A673 (cell line): ENCODE data around the gene TSKS. TPM values are rescaled to one million over a fixed set of nuclear protein-coding genes. Genes with fewer than 3 reads are reported as not detected.

Experiments used
- BruUV-seq: library from RNA; stranded (reverse); fragments of 400-500 nt; replicated peaks from 2 replicates; lab custom pipeline; 2021; lab: Mats Ljungman, UMichigan
- CTCF ChIA-PET: fragments of 300-600 bp; sonication (Branson Sonifier 250); formaldehyde crosslinking; loops from one replicate; lab custom pipeline; 2022; ENCODE audit warnings: antibody characterized with exemption; lab: Charles Lee
- POLR2A ChIA-PET: fragments of 300-600 bp; sonication (Branson Sonifier 250); formaldehyde crosslinking; loops from one replicate; lab custom pipeline; 2022; ENCODE audit warnings: antibody characterized with exemption; ENCODE audit not compliant: low non-redundant PET; lab: Charles Lee
- DNase-seq: peaks from one replicate; pipeline ENCODE4 v3.0.0-alpha.2; 2015; ENCODE audit warnings: low spot score
- H3K27ac ChIP-seq: fragments of 200-600 bp; sonication (generic); 2 replicates; pipeline ENCODE4 v1.5.1; 2016; ENCODE audit warnings: mixed run types, low read depth, mild to moderate bottlenecking, mixed read lengths, antibody characterized with exemption, low read length; ENCODE audit not compliant: poor library complexity, severe bottlenecking
- H3K27me3 ChIP-seq: fragments of 200-600 bp; sonication (generic); replicated peaks from 2 replicates; pipeline ENCODE4 v1.6.1; 2017; ENCODE audit warnings: mixed run types, low read depth, mild to moderate bottlenecking, mixed read lengths, antibody characterized with exemption, low read length; ENCODE audit not compliant: insufficient read depth, poor library complexity
- H3K36me3 ChIP-seq: fragments of 200-600 bp; sonication (generic); 2 replicates; pipeline ENCODE4 v1.6.1; 2016; ENCODE audit warnings: mixed run types, mild to moderate bottlenecking, mixed read lengths, antibody characterized with exemption, low read length; ENCODE audit not compliant: insufficient read depth, poor library complexity, severe bottlenecking
- H3K4me1 ChIP-seq: fragments of 200-600 bp; sonication (generic); 2 replicates; pipeline ENCODE4 v1.6.1; 2017; ENCODE audit warnings: mixed run types, mild to moderate bottlenecking, mixed read lengths, antibody characterized with exemption, low read length; ENCODE audit not compliant: insufficient read depth, poor library complexity, severe bottlenecking
- H3K4me3 ChIP-seq: fragments of 200-600 bp; sonication (generic); 2 replicates; pipeline ENCODE4 v1.5.1; 2016; ENCODE audit warnings: low read depth, mixed run types, mild to moderate bottlenecking, mixed read lengths, low read length; ENCODE audit not compliant: poor library complexity, severe bottlenecking
- H3K9me3 ChIP-seq: fragments of 200-600 bp; sonication (generic); 2 replicates; pipeline ENCODE4 v1.6.1; 2016; ENCODE audit warnings: mixed run types, low read depth, mild to moderate bottlenecking, mixed read lengths, antibody characterized with exemption, low read length; ENCODE audit not compliant: poor library complexity, severe bottlenecking
- EZH2 ChIP-seq: fragments of 200-600 bp; sonication (generic); IDR thresholded peaks from 2 replicates; pipeline ENCODE4 v1.6.1; 2017; ENCODE audit warnings: borderline replicate concordance, low read depth, mild to moderate bottlenecking, mixed read lengths, antibody characterized with exemption, low read length; ENCODE audit not compliant: poor library complexity, severe bottlenecking
- intact Hi-C: fragments of 100-400 bp; cut with micrococcal nuclease; formaldehyde crosslinking; loops from one replicate; pipeline ENCODE4 v1.10.0; 2022; ENCODE audit not compliant: unreplicated experiment
- total RNA-seq: library from RNA; stranded (reverse); gene quantifications from 2 replicates; pipeline ENCODE4 v1.2.3, GENCODE V29; 2021
- TF ChIP-seq, protein P1 (sequence below): fragments of 300-800, 200-600 bp; sonication (generic); conservative IDR thresholded peaks from 2 replicates; pipeline ENCODE4 v1.5.1; 2017; ENCODE audit warnings: low read depth, mild to moderate bottlenecking, antibody characterized with exemption, low read length, moderate library complexity, mixed read lengths

The TSKS gene
- total RNA-seq, 1 experiment from 2014 or later: not detected

DNA sequence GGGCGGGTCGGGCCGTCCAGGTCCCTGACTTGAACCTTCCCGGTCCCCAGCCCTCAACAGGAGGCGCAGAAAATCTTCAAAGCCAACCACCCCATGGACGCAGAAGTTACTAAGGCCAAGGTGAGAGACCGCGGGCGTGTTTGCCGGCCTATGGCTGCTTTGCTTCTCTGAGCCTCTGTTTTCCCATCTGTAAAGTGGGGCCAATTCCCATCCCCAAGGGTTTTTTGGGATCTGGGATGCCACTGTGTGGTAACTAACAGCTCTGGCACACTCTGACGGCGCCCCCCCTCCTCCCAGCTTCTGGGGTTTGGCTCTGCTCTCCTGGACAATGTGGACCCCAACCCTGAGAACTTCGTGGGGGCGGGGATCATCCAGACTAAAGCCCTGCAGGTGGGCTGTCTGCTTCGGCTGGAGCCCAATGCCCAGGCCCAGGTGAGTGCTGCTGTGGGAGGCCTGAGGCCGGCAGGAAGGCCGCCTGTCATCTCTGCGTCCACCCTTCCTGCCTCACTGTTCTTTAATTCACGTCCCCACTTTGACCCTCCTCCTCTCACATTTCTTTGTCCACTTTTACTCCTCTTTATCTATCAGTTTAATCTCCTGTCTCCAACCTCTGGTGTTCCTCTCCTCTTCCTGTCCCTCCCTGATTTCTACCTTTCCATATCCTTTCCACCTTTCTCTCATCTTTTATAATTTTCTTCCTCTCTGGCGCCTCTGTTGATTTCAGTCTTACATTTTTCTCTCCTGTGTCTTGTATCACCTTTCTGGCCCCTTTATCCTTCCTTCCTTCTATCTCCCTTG, 42.9 kb upstream of the TSKS start:
- TF ChIP-seq, protein P1, sequence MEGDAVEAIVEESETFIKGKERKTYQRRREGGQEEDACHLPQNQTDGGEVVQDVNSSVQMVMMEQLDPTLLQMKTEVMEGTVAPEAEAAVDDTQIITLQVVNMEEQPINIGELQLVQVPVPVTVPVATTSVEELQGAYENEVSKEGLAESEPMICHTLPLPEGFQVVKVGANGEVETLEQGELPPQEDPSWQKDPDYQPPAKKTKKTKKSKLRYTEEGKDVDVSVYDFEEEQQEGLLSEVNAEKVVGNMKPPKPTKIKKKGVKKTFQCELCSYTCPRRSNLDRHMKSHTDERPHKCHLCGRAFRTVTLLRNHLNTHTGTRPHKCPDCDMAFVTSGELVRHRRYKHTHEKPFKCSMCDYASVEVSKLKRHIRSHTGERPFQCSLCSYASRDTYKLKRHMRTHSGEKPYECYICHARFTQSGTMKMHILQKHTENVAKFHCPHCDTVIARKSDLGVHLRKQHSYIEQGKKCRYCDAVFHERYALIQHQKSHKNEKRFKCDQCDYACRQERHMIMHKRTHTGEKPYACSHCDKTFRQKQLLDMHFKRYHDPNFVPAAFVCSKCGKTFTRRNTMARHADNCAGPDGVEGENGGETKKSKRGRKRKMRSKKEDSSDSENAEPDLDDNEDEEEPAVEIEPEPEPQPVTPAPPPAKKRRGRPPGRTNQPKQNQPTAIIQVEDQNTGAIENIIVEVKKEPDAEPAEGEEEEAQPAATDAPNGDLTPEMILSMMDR: no peak
- no peak for TF ChIP-seq EZH2
- Histone ChIP-seq H3K27me3 (no peaks in the 10 kb centered on the region), H3K4me3 (no peak overlapping the region), H3K27ac (no peak overlapping the region), H3K4me1 (peaks cover 28% of the 10 kb centered on the region), H3K9me3 (no peaks in the 10 kb centered on the region), H3K36me3 (peaks cover 18% of the 10 kb centered on the region)
- intact Hi-C loops: no loop called here
- ChIA-PET CTCF (interaction anchor here (0.6 kb wide), 1 partner anchor 142 kb away, joined by 3 read pairs; no protein-coding TSS in a partner anchor), POLR2A (no interaction called here)
- no TSS peak for BruUV-seq
- no peak for DNase-seq

DNA sequence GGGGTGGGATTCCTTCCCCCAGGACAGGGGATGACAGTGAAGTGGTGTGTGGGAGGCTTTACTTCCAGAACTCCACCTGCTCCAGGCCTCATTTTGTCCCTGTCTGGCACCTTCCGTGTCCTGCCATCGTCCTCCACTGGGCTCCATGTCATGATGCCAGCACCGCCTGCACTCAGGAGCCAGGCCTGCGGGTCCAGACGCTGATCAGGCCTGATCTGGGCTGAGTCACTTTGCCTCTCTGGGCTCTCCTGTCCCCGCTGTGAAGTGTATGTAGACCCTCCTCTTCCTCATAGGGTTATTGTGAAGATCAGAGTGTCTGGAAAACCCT, 40.4 kb upstream of the TSKS start:
- TF ChIP-seq, protein P1: no peak
- no peak for TF ChIP-seq EZH2
- H3K9me3 ChIP-seq: no peaks in the 10 kb centered on the region
- CTCF ChIA-PET: no interaction called here
- peaks cover 12% of the 10 kb centered on the region for H3K4me1 ChIP-seq
- no peak for DNase-seq
- no TSS peak for BruUV-seq
- H3K36me3 ChIP-seq: peaks cover 28% of the 10 kb centered on the region
- no peak overlapping the region for H3K4me3 ChIP-seq
- H3K27me3 ChIP-seq: no peaks in the 10 kb centered on the region
- no peak overlapping the region for H3K27ac ChIP-seq
- intact Hi-C loops: no loop called here
- POLR2A ChIA-PET: no interaction called here

GRCh38 chr19:49802836-49803528, 39.9 kb upstream of the TSKS start:
- no TSS peak for BruUV-seq
- no peak overlapping the region for H3K4me3 ChIP-seq
- DNase-seq: no peak
- no peak overlapping the region for H3K27ac ChIP-seq
- H3K27me3 ChIP-seq: no peaks in the 10 kb centered on the region
- peaks cover 9% of the 10 kb centered on the region for H3K4me1 ChIP-seq
- intact Hi-C loops: no loop called here
- peaks cover 28% of the 10 kb centered on the region for H3K36me3 ChIP-seq
- H3K9me3 ChIP-seq: no peaks in the 10 kb centered on the region
- CTCF ChIA-PET: no interaction called here
- TF ChIP-seq, protein P1: no peak
- TF ChIP-seq EZH2: no peak
- POLR2A ChIA-PET: no interaction called here
